Prostate gland (tissue), 2 donors: ENCODE measurements around the gene TCP11L1.

Experiments
- POLR2AphosphoS5 ChIP-seq: sonication (generic); formaldehyde crosslinking; IDR thresholded peaks from one replicate; pipeline ENCODE4 v1.6.1; 2017; ENCODE audit warnings: antibody characterized with exemption
- TF ChIP-seq, protein P1 (sequence below), 4 experiments: fragments of 200-600 bp in 2 of 4; fragments of 450-650 bp in 2 of 4; sonication (generic) in 2 of 4; IDR thresholded peaks; 1 replicate in 3 of 4; 2 replicates in 1 of 4; pipeline ENCODE4 v1.5.1; 2016 to 2019; ENCODE audit warnings: antibody characterized with exemption in 4 of 4, mild to moderate bottlenecking in 2 of 4, moderate library complexity in 2 of 4

DNA sequence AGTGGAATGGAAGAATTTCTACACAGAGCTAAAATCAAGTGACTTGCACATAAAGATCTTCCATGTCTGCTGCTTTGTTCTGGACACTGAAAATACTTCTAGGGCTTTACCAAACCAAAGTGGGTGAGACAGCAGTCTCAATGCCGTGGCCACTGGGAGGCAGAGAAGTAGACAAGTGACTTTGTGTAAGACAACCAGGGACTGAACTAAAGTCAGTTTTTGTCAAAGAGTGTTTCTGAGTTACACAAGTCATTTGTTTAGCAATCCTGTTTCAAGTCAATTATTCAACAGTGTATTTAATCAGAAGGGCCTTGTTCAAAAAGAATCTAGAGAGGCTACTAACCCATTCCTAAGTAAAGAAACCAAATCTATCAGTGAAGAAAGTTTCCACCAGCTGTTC is 46.6 kb downstream of the TCP11L1 start:
- TF ChIP-seq, protein P1, sequence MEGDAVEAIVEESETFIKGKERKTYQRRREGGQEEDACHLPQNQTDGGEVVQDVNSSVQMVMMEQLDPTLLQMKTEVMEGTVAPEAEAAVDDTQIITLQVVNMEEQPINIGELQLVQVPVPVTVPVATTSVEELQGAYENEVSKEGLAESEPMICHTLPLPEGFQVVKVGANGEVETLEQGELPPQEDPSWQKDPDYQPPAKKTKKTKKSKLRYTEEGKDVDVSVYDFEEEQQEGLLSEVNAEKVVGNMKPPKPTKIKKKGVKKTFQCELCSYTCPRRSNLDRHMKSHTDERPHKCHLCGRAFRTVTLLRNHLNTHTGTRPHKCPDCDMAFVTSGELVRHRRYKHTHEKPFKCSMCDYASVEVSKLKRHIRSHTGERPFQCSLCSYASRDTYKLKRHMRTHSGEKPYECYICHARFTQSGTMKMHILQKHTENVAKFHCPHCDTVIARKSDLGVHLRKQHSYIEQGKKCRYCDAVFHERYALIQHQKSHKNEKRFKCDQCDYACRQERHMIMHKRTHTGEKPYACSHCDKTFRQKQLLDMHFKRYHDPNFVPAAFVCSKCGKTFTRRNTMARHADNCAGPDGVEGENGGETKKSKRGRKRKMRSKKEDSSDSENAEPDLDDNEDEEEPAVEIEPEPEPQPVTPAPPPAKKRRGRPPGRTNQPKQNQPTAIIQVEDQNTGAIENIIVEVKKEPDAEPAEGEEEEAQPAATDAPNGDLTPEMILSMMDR (IDR thresholded peaks at IDR 0.05), result no peak
- TF ChIP-seq POLR2AphosphoS5, result no peak
